Activated CD8-positive, alpha-beta memory T cell treated with anti-CD3 and anti-CD28 coated beads for 4 hours (primary cell): ENCODE measurements around the gene RLIM.

Experiments
- DNase-seq, 2 donors: peaks; one replicate each; pipeline ENCODE4 v3.0.0-alpha.2; 2020; ENCODE audit warnings: low read depth in 2 of 2

Gene RLIM

DNA sequence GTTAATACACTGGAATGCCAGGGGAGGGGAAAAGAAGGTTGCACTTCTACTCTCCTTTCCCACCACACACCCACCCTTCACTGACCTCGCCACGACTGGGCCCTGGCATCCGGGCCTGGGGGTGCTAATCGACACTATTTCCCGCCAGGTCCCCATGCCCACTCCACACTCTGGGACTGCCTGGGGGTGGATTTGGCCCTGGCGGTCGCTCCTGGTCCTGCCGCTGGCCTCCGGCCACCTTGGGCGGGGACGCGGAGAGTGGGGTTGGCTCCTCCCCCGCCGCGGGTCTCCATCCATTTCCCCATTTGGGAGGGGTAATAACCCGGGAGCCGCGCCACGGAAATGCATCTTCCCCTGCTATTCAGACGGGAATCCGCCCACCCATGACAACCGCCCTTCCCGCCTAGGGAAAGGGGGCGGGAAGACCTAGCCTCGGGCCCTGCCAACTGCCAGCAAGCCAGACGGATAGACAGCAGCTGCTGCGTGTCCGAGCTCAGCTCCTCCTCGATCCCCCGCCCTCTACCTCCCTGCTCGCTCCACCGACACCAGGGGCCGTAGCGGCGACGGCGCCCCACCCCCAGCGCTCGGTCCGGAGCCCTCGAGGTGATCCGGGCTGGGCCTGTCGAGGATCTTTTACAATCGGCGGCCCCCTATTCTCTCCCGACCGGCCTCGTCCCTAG lies 78.1 kb downstream of the RLIM start:
- no peak for DNase-seq

DNA sequence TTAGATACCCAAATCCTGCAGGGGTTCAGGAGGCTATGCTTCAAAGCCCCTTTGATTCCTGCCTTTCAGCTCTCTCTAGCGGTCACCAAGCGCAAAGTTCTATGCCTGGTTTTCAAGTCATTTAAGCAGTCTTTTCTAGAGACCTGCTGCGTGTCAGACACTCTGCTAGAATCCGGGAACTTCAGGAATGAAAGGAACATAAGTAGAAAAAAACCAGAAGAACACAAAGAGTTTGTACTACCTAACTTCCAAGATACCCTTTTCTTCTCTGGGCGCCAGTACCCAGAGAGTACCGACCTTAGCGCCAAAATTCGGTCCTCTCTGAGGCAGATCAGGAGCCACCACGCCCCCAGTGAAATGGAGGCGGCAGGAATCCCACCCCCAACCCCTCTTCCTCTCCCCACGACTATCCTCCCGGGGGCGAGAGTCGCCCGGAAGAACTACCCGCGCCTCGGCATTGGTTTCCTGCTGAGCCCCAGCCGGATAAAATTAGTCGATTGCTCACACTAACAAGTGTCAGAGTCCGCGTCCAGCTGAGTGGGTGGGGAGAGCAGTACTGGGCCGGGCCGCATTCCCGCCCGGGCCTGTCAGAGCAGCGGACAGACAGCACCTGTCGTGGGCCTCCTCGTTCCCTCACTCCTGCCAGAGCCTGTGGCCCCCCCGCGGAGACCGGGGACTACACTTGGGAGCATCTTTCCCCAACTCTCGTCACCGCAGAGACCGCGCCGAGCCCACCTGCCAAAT lies 78.8 kb downstream of the RLIM start:
- peak in 1 of 2 donors; percentile 10 for DNase-seq
